Fibroblast of mammary gland (primary cell): ENCODE data around the gene CFAP251.

ENCODE experiments used
- DNase-seq: peaks from one replicate; pipeline ENCODE4 v3.0.0-alpha.2; 2010; ENCODE audit warnings: low read depth
- H3K4me3 ChIP-seq: 2 replicates; pipeline ENCODE4 v1.5.1; 2011; ENCODE audit warnings: low read depth, mild to moderate bottlenecking, low read length, moderate library complexity; ENCODE audit not compliant: control insufficient read depth
- TF ChIP-seq, protein P1 (sequence below): conservative IDR thresholded peaks from 2 replicates; pipeline ENCODE4 v1.5.1; 2011; ENCODE audit warnings: low read depth, low read length, inconsistent platforms; ENCODE audit not compliant: control insufficient read depth, insufficient read depth

CFAP251 gene

GRCh38 chr12:121966959-121967358 lies 48.6 kb downstream of the CFAP251 start:
- TF ChIP-seq, protein P1, sequence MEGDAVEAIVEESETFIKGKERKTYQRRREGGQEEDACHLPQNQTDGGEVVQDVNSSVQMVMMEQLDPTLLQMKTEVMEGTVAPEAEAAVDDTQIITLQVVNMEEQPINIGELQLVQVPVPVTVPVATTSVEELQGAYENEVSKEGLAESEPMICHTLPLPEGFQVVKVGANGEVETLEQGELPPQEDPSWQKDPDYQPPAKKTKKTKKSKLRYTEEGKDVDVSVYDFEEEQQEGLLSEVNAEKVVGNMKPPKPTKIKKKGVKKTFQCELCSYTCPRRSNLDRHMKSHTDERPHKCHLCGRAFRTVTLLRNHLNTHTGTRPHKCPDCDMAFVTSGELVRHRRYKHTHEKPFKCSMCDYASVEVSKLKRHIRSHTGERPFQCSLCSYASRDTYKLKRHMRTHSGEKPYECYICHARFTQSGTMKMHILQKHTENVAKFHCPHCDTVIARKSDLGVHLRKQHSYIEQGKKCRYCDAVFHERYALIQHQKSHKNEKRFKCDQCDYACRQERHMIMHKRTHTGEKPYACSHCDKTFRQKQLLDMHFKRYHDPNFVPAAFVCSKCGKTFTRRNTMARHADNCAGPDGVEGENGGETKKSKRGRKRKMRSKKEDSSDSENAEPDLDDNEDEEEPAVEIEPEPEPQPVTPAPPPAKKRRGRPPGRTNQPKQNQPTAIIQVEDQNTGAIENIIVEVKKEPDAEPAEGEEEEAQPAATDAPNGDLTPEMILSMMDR, result no peak
- no peak overlapping the region for H3K4me3 ChIP-seq

GRCh38 chr12:121968876-121969275 lies 50.5 kb downstream of the CFAP251 start:
- TF ChIP-seq, protein P1, result no peak
- no peak for DNase-seq

More at GRCh38 chr12:121966959-121967358, 48.6 kb downstream of the CFAP251 start:
- no peak for DNase-seq

DNA sequence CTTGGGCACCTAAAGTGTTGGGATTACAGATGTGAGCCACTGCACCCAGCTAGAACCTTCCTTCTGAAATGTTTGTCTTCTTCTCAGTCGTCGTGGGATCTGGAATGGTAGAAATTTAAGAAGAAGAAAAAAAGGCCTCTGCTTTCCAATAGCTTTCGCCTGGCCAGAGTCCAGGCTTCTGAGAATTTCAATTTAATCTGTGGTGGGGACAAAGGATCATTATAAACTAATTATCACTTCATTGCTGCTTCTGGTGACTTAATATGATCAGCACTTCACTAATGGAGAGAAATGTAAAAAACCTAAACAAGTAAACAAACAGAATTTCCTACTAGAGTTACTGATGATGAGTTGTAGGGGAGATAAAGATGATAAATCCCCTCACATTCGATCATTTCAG lies 51.3 kb downstream of the CFAP251 start:
- H3K4me3 ChIP-seq, result no peak overlapping the region
- no peak for DNase-seq
- TF ChIP-seq, protein P1, result no peak

More at GRCh38 chr12:121968876-121969275, 50.5 kb downstream of the CFAP251 start:
- H3K4me3 ChIP-seq, result no peak overlapping the region

- H3K4me3 ChIP-seq, result no peak overlapping the region
- TF ChIP-seq, protein P1, result no peak
- no peak for DNase-seq
Observed at GRCh38 chr12:121970581-121971300, 52.3 kb downstream of the CFAP251 start.

DNA sequence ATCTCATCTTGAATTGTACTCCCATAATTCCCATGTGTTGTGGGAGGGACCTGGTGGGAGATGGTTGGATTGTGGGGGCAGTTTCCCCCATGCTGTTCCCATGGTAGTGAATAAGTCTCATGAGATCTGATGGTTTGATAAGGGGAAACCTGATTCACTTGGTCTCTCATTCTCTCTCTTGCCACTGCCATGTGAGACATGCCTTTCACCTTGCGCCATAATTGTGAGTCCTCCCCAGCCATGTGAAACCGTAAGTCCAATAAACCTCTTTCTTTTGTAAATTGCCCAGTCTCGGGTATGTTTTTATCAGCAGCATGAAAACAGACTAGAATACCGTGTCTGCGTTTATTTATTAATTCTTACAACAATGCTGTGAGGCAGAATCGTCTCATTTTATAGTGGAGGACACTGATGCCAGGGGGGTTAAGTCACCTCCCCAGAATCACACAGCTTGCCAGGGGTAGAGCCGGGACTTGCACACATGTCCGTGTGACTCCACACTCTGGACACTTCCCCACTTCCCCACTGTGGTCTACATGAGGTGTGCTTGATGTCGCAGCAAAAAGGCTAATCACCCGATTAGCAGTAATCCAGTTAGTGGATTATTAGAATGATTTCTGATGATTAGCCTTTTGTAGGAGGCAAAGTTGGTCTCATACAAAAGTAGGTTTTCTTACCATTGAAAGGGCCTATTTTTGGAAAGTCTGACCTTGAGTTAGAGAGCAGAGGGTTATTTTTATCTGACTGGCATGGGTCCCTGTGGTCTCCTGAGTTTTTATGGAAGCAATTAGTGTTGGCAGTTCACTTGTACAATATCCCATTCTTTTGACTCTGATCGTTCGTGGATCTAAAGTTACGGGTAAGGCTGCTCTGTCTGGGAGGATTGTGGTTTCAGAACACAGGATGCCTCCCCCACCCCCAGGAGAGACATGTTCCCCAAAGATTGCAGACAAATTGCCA lies 55.9 kb downstream of the CFAP251 start:
- H3K4me3 ChIP-seq, result no peak overlapping the region
- no peak for DNase-seq
- TF ChIP-seq, protein P1, result no peak

DNA sequence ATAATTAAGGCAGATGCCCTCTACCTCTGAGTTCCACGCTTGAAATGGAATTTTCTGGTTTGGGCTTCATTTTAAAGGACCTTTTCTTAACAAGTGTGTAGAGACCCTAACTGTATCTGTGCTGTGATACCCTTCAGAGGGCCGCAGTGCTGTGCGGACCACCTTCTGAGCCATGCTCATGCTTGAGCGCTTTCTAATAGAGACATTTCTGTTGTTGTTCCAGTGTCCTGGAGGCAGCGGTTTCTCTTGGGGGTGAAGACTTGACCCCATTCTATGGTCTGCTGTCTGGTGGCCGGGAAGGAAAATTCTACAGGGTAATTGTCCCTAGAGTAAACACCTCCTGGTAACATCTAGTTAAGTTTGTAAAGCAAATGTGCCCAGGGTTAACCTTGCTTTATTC lies 56.6 kb downstream of the CFAP251 start:
- H3K4me3 ChIP-seq, result no peak overlapping the region
- TF ChIP-seq, protein P1, result no peak
- no peak for DNase-seq
